ENCODE measurements around the gene AKIRIN1.
"Not testable (repeated sequence)": the region's sequence is repeated elsewhere in the genome, so short reads cannot be mapped to it uniquely, and the experiment has no call there.

AKIRIN1 gene

DNA sequence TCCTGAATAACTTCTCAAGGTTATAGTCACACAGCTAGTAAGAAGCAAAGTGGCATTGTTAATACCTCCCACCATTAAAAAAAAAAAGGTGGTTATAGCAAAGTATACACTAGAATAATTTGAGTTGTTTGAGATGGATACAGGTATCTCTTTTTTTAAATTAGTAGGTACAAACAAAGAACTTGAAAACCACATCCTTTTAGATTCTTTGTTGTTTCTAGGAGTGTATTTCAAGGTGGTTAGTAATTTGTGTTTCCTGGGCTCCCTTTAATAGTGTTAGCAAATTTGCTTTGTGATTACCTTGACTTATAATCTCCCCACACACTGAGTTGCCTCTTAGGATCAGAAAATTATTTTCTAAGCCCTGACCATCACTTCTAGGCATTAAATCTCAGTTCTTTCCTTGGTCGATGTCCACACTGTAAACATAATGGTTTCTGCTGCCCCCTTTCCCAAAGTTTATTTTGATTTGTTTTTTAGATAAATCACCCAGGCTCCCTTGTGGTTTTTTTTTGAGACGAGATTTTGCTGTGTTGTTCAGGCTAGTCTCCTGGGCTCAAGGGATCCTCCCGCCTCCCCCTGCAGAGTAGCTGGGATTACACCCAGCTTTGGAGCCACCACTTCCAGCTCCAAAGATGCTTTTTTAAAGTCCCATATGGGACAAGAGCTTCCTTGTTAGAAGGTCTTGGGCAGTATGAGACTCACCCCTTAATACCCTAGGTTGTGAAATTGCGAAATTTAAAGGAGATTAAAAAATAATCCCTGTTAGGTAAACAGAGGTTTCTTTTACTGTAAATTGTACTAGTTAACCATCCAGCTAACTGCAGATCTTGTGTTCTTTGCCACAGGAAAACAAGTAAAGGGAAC is 6.2 kb downstream of the AKIRIN1 start:
- no peak for DNase-seq

DNA sequence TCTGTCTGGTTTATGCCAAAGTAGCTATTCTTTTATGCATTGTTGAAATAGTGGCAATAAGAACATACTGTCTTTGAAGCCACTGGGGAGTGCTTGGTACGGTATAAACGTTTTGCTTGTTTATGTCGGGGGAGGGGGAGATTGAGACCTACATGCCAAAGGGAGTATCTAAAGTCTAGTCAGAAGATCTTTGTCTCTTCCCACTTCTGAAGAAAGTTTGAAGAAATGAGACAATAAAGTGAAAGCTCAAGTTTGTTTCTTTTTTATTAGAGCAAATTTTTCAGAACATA is 6.8 kb downstream of the AKIRIN1 start:
- no peak for DNase-seq

GRCh38 chr1:39001516-39002421 is 10.7 kb downstream of the AKIRIN1 start:
- DNase-seq, result no peak

- no peak for DNase-seq
Observed at GRCh38 chr1:39003281-39003680, 12.2 kb downstream of the AKIRIN1 start.

GRCh38 chr1:39003794-39004193 is 12.7 kb downstream of the AKIRIN1 start:
- DNase-seq, result no peak

GRCh38 chr1:39006287-39006686 is 15.2 kb downstream of the AKIRIN1 start:
- no peak for DNase-seq

DNA sequence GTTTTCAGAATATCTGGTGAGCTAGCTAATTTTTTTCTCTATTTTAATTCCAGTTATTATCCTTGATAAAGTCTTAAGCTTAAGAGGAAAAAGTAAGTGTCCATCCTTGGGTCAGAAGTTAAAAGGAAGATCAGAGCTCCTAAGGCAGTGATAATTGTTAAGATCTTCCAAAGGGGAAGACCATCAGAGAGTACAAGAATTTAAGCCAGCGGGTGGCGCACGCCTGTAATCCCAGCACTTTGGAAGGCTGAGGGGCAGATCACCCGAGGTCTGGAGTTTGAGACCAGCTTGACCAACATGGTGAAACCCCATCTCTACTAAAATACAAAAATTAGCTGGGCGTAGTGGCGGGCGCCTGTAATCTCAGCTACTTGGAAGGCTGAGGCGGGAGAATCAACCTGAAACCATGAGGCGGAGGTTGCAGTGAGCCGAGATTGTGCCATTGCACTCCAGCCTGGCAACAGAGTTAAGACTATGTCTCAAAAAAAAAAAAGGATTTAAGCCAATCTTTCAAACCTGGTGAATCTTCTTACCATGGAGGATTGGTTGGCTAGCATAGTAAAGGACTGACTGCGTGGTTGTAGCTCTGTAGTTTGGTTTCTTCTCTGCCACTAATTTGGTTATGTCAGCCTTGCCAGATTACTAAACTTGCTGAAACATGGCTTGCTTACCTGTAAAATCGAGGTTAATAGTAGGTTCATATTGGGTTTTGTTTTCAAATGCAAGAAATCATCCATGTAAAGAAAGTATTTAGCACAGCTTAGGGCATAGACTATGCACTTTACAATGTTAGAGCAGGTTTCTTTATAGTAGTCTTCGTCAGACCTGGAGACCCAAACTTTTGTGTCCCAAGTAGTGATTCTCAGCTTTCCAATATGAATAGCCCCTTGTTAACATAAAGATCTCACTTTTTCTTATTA is 15.9 kb downstream of the AKIRIN1 start:
- DNase-seq, result no peak

- not testable (repeated sequence) for DNase-seq
Observed at GRCh38 chr1:39014956-39015355, 23.9 kb downstream of the AKIRIN1 start.

DNA sequence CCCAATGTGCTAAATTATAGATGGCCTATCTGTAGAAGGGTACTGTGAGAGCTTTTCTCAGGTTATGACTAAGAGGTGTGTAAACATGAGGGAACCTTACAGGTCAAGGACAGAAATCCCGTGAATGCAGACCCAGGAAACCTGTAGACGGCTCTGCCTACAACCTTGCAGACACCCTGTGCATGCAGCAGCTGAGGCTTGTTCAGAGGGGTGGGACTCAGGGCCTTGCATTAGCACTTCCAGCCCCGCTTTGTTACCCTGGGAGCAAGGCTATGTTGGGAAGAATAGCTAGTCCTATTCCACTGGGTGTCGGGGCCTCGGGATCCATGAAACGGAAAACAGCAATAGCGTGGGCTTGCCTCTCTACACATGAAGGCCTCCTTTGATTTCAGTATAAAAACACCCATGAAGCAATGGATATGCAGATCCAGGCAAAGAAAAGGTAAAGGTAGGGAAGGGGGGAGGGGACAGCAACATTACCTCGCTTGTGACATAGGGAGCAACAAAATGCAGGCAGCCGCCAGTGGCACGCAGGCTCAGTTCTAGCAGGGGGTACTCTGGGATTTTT is 25.6 kb downstream of the AKIRIN1 start:
- no peak for DNase-seq

- DNase-seq, result no peak
Observed at GRCh38 chr1:39017266-39017665, 26.2 kb downstream of the AKIRIN1 start.

GRCh38 chr1:39020494-39020893 is 29.4 kb downstream of the AKIRIN1 start:
- DNase-seq, result not testable (repeated sequence)

DNA sequence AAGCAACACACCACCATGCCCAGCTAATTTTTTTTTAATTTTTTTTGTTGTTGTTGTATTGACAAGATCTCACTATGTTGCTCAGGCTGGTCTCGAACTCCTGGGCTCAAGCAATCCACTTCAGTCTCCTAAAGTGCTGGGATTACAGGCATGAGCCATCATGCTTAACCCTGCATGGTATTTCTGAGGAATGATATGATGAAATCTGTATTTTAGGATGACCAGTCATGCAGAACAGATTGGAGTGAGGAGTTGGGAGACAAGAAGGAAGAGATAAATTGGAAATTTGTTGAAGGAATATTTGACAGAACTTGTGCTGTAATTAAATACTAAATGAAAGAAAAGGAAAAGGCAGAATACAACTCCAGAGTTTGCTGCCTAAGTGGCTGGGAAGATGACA is 30.4 kb downstream of the AKIRIN1 start:
- DNase-seq, result no peak

- no peak for DNase-seq
Observed at GRCh38 chr1:39023140-39023539, 32.1 kb downstream of the AKIRIN1 start.

- peak; percentile 48 for DNase-seq
Observed at GRCh38 chr1:39026051-39026865, 35.2 kb downstream of the AKIRIN1 start, which contains the start of gene NDUFS5. Gene NDUFS5, plus strand, starts transcription at chr1:39026350. Its CDS starts 2,375 bp downstream, at chr1:39028725.

GRCh38 chr1:39026866-39027507 is 35.9 kb downstream of the AKIRIN1 start:
- no peak for DNase-seq

DNA sequence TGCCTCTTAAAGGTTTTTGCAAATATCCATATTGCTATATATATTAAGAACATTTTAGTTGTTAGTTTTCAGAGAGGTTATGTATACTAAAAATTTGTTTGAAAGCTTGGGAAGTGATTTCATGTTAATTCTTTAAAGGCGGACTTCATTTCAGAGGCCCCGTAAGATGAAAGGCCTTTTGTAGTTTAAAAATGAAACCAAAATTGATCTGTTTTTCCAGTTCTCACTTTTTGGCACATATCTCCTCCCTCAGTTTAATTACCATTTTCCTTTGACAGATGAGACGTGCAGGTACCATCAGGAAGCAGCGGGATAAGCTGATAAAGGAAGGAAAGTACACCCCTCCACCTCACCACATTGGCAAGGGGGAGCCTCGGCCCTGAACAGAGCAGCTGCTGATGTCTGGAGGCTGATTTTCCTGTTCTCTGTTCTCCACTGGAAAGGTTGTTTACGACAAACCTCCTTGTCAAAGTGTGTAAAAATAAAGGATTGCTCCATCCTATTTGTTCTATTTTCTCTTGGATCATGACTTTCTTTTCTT is 43.1 kb downstream of the AKIRIN1 start:
- DNase-seq, result no peak

GRCh38 chr1:39036678-39037077 is 45.6 kb downstream of the AKIRIN1 start:
- no peak for DNase-seq

DNA sequence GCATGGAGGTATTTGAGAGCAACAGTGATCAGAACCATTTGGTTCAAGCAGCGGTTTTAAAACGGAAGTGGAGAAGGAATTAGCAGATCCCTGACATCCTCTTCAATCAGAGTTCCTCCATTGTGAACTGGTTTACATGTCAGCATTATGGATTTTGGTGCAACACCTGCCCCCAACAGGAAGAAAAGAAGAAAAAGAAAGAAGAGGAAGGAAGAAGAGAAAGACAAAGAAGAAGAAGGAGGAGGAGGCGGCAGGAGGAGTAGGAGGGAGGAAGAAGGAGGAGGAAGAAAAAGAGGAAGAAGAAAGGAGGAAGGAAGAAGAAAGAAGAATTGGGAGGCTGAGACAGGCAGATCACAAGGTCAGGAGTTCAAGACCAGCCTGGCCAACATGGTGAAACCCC is 52.4 kb downstream of the AKIRIN1 start:
- no peak for DNase-seq

DNA sequence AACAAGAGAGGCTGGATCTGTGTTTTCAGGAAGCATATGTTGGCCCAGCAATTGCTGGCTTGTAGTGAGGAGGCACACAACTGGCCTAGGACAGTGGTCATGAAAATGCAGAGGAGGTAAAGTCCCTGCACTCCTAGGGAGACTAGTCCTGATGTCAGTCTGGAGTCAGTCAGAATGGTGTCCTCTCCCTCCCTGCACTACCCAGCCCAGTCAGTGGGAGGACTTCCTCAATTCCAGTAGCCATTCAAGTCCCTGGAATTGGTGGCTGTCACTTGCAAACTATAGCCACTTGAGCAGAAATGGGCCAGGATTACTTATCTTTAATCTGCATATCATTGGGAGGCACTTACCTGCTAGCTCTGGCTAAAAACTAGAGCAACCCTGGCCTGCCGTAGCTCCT is 53.7 kb downstream of the AKIRIN1 start:
- DNase-seq, result no peak

- DNase-seq, result no peak
Observed at GRCh38 chr1:39045231-39045630, 54.2 kb downstream of the AKIRIN1 start.

Data from GOT3 (cell line).